Measurements from ENCODE around the gene L3MBTL4.

Gene L3MBTL4

DNA sequence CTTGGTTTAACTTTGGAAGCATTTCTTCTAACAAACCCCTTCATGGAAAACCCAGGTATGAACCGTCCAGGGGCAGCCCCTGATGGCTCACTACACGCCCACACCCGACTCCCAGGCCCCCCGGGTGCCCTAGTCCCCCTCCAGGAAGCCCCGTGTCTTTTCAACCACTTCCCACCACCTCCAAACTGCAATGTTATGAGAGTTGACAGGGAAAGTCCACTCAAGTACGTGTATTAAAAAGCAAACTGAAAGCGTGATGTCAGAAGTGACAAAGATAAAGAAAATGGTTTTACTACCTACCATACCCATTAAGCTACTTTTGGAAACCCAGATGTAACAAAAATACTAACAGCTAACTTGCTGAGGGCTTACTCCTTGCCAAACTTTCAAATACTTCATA is 51.5 kb downstream of the L3MBTL4 start:
- no peak for DNase-seq (ENCODE audit: low read depth)

DNA sequence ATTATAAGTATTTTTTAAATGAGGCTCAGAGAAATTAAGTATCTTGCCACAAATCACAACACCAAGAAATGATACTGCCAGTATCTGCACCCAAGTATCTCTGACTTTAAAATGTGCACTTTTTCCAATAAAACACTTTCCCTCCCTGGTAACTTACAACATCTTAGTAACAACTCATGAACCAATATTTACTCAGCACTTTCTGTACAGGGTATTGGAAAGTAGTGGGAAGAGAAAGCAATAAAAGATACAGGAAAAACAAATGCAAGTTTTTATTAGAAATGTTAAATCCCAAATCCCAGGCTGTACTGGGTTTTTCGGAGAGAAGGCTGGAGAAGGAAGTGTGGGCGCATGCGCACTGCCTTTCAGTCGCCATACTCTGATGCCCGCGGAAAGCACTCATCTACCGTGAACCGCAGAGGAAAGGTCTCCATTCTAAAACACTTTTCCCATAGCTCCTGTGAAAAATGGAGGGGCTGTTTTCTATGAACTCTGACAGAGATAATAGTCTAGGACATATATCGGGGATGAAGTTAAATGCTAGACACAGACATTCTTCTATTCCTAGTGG is 52.1 kb downstream of the L3MBTL4 start:
- peak; percentile 4 for DNase-seq (ENCODE audit: low read depth)

GRCh38 chr18:6357668-6358067 is 57.0 kb downstream of the L3MBTL4 start:
- no peak for DNase-seq (ENCODE audit: low read depth)

DNA sequence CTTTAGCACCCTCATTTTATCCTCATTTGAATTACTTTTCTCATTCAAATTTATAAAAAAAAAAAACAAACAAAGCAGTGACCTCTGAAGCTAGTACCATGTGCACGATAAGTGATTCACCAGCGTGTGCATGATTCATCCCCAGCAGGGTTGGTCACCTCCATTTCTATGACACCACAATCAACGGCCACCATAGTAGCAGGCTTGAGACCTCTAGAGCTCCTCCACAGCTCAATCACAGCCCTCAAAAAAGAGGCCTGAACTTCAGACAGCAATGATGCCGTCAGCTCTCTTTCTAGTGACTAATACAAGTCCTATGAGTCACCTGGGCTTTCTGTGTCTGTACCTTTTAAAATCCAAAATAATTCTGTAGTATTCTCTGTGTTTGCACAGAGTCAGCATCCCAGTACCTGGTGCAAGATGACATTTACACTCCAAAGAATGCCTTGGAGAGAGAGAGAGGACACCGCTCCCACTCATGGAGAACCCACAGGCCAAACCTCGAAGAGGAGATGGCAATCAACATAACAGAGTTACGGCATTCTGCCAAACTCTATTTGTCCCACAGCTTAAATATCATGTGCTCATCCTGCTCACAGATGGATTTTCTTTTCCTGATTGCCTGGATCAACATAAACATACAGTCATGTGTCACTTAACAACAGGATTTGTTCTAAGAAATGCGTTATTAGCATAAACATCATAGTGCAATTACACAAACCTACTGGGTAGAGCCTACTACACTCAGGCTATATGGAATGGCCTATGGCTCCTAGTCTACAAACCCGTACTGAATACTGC is 58.7 kb downstream of the L3MBTL4 start:
- peak; percentile 6 for DNase-seq (ENCODE audit: low read depth)

GRCh38 chr18:6352275-6352674 is 62.4 kb downstream of the L3MBTL4 start:
- no peak for DNase-seq (ENCODE audit: low read depth)

DNA sequence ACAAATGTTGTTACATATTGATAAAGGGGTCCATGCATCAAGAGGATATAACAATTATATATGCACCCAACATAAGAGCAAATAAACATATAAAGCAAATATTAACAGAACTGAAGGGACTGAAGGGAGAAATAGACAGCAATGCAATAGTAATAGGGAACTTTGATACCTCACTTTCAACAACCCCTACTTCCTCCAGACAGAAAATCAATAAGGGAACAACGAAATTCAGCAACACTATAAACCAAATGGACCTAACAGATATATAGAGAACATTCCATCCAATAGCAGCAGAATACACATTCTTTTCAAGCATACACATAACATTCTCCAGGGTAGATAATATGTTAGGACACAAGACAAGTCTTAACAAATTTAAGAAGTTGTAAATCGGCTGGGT is 71.7 kb downstream of the L3MBTL4 start:
- DNase-seq (ENCODE audit: low read depth), result no peak

DNA sequence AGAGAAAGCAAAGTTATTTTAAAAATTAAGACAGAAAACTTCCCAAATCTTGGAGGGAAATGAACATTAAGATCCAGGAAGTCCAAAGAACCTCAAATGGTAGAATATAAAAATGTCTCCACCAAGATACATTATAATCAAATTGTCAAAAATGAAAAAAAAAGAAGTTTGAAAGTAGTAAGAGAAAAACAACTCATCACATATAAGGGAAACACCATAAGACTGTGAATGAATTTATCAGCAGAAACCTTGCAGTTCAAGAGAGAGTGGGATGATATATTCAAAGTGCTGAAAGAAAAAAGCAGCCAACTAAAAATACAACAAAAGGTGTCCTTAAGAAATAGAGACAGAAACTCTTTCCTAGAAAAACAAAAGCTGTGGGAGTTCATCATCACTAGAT is 73.0 kb downstream of the L3MBTL4 start:
- no peak for DNase-seq (ENCODE audit: low read depth)

GRCh38 chr18:6341303-6341702 is 73.4 kb downstream of the L3MBTL4 start:
- no peak for DNase-seq (ENCODE audit: low read depth)

- no peak for DNase-seq (ENCODE audit: low read depth)
Observed at GRCh38 chr18:6340121-6340520, 74.6 kb downstream of the L3MBTL4 start.

GRCh38 chr18:6336239-6336638 is 78.5 kb downstream of the L3MBTL4 start:
- DNase-seq (ENCODE audit: low read depth), result no peak

GRCh38 chr18:6333981-6334380 is 80.7 kb downstream of the L3MBTL4 start:
- no peak for DNase-seq (ENCODE audit: low read depth)

DNA sequence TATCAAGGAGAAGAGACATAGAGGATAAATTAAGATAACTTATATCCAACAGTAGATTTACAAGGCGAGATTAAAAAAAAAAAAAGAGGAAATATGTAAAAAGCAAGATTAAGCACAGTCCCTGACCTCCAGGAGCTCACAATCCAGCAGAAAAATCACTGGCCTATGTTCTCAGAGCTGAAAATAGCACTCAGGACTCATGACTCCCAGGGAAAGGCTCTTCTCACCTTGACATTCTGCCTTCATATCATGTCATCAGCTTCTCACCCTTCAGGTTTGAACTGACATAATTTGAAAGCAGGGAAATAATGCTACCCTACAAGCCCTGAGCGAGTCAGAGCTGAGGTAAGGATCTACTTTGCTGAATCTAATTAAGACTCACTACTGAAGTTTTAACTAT is 82.8 kb downstream of the L3MBTL4 start:
- DNase-seq (ENCODE audit: low read depth), result no peak

GRCh38 chr18:6330786-6331185 is 83.9 kb downstream of the L3MBTL4 start:
- DNase-seq (ENCODE audit: low read depth), result no peak

- DNase-seq (ENCODE audit: low read depth), result no peak
Observed at GRCh38 chr18:6328621-6329010, 86.1 kb downstream of the L3MBTL4 start.

DNA sequence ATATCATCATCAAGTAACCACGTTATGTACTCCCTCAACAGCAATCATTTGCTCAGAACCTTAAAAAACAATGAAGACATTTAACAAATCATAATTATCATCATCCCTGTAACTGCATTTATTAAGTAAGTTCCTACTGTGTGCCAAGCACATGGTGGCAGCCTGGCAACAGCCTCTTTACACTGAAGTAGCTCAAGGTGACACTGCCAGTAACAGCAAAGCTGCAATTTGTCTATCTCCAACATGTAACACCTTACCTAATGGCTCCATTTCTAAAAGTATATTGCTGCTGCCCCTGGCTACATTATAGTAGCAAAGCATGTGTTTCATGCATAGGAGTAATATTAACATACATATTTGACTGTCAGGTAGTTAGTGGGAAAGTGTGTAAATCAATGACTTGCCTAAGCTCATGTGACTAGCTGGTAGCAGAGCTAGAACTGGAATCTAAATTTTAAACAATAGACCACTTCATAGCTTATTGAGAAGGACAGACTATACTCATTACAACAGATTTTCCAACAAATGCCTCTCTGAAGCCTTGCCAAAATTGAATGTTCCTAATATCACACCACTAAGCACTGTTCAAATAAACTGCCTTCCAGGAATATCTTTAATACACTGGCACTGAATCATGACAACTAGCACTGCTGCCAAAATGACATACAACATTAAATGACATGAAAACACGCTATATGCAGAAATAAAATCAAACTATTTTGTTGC is 86.7 kb downstream of the L3MBTL4 start:
- DNase-seq (ENCODE audit: low read depth), result no peak

GRCh38 chr18:6327485-6327884 is 87.2 kb downstream of the L3MBTL4 start:
- DNase-seq (ENCODE audit: low read depth), result no peak

DNA sequence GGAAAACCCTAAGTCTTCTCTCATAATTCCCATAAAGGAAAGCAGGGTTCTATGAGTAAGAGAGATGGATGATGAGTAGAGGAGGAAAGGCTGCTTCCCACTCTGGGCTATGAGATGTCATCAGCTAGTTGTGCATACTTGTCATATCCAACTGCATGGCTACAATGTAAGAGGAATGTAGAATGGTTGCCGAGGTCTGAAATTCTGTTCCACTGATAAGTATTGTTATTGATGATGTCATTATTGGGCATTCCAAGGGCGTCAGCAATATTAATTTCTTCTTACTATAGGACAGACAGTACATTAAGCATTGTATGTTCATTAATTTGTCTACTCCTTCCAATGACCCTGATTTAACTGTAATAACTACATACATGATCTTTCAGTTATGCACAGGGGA is 88.1 kb downstream of the L3MBTL4 start:
- DNase-seq (ENCODE audit: low read depth), result no peak

GRCh38 chr18:6323319-6323889 is 91.3 kb downstream of the L3MBTL4 start:
- DNase-seq (ENCODE audit: low read depth), result no peak

- no peak for DNase-seq (ENCODE audit: low read depth)
Observed at GRCh38 chr18:6315517-6316331, 99.0 kb downstream of the L3MBTL4 start.

DNA sequence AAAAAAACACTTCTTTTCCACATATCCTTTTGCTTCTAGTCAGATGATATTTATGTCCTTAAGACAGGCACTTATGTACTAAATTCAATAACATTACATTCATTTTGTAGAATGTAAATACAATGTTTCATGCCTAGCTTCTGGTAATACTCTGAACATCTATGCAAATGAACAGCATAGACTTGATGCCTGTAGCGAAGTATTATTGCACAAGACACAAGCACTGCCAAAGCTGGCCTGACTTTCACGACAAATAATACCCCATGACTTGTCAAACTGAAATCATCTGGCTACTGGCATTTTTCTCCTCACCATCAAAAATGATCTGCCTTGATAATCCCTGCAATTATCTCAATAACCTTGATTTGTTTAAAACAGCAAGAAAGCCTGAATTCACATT is 101.3 kb downstream of the L3MBTL4 start:
- no peak for DNase-seq (ENCODE audit: low read depth)

DNA sequence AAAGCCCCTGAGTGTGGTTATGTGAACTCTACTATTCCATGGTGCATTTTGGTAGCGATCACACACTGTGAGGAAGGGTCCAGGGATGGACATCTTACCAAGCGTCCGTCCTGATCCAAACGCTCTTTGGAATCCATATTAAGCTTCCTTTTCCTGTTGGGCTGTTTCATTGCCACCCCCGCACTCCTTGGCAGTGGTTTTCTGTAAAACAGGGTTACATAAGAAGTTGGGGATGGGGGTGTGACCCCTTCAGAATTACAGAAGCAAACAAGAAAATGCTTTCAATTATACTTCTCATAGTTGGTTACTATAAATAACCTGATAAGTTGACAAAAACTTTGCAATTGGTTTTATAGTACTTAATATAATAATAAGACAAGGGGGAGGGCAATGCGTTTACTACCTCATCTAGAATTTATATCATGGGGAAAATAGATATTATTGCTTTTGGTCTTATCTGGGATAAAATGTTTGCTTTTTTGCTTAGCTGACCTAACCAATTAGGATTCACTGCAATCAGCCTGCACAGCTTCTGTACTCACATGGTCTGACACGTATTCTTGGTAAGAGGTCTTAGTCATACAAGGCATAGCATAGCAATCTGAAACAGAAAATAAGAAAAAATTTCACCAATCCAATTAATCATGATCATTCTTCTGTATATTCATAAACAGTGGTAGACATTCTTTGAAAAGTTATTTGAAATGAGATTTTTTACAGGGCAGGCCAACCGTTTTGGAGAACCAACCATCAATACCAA is 103.1 kb downstream of the L3MBTL4 start:
- no peak for DNase-seq (ENCODE audit: low read depth)
